Measurements from ENCODE around the gene TGFBR3L. TPM values are rescaled to one million over a fixed set of nuclear protein-coding genes. Genes with fewer than 3 reads are reported as not detected.

TGFBR3L gene
- total and polyA plus RNA-seq, 2 of the 13 experiments (the other 11 are each of a cell fraction or from before 2014, with no cell fraction given) = 0.20 to 1.0 TPM

GRCh38 chr19:7866399-7867091, 48.1 kb upstream of the TGFBR3L start (continued):
- TF ChIP-seq POGK (CRISPR knock-in tag; conservative IDR thresholded peaks at IDR 0.05) = no peak
- no peak for TF ChIP-seq ZNF746 (CRISPR knock-in tag; IDR thresholded peaks at IDR 0.05)
- TF ChIP-seq NRL (CRISPR knock-in tag; IDR thresholded peaks at IDR 0.05; ENCODE audit: borderline replicate concordance) = peak; percentile 37; the same call in 1 of the 2 replicates
- TF ChIP-seq ZNF777 (CRISPR knock-in tag; IDR thresholded peaks at IDR 0.05) = no peak
- TF ChIP-seq ZNF512 (CRISPR knock-in tag; IDR thresholded peaks at IDR 0.05) = no peak
- no peak for TF ChIP-seq MTA1 (CRISPR knock-in tag; IDR thresholded peaks at IDR 0.05; ENCODE audit: borderline replicate concordance)
- no peak for TF ChIP-seq CBX2 (IDR thresholded peaks at IDR 0.05; ENCODE audit: low read depth, low read length)
- no peak for TF ChIP-seq CBX2 (CRISPR knock-in tag; IDR thresholded peaks at IDR 0.05; ENCODE audit: low read depth)
- TF ChIP-seq MLLT10 (CRISPR knock-in tag; IDR thresholded peaks at IDR 0.05) = no peak
- TF ChIP-seq TFDP2 (CRISPR knock-in tag; IDR thresholded peaks at IDR 0.05) = no peak
- TF ChIP-seq ZNF570 (CRISPR knock-in tag; IDR thresholded peaks at IDR 0.05; ENCODE audit: borderline replicate concordance) = no peak
- TF ChIP-seq ZNF816 (CRISPR knock-in tag; IDR thresholded peaks at IDR 0.05; ENCODE audit: borderline replicate concordance) = no peak
- no peak for TF ChIP-seq NFE2L1 (CRISPR knock-in tag; IDR thresholded peaks at IDR 0.05; ENCODE audit: borderline replicate concordance)
- TF ChIP-seq ATF1 (CRISPR knock-in tag; IDR thresholded peaks at IDR 0.05) = no peak
- TF ChIP-seq ZSCAN30 (CRISPR knock-in tag; IDR thresholded peaks at IDR 0.05) = no peak
- TF ChIP-seq GZF1 (CRISPR knock-in tag; IDR thresholded peaks at IDR 0.05) = no peak
- 0 out of 2 replicates have a peak, but pooled peaks have one; percentile 28 for TF ChIP-seq ZNF772 (CRISPR knock-in tag; IDR thresholded peaks at IDR 0.05)
- peak; percentile 69; the same call in 1 of the 2 replicates for TF ChIP-seq ZMYM3 (CRISPR knock-in tag; IDR thresholded peaks at IDR 0.05)
- TF ChIP-seq ZNF781 (CRISPR knock-in tag; IDR thresholded peaks at IDR 0.05; ENCODE audit: borderline replicate concordance, not compliant biosample characterization) = no peak
- TF ChIP-seq ZNF891 (CRISPR knock-in tag; IDR thresholded peaks at IDR 0.05) = no peak
- peak; percentile 89 for TF ChIP-seq ZNF263 (CRISPR knock-in tag; IDR thresholded peaks at IDR 0.05)
- no peak for TF ChIP-seq ZNF576 (CRISPR knock-in tag; IDR thresholded peaks at IDR 0.05)
- no peak for TF ChIP-seq ZNF503 (CRISPR knock-in tag; IDR thresholded peaks at IDR 0.05)
- TF ChIP-seq TMF1 (CRISPR knock-in tag; IDR thresholded peaks at IDR 0.05; ENCODE audit: low read depth) = no peak
- peak; percentile 70 for TF ChIP-seq HNF4A (CRISPR knock-in tag; IDR thresholded peaks at IDR 0.05)

Data from HepG2 (cell line).